Measurements from ENCODE around the gene IL36B. TPM values are rescaled to one million over a fixed set of nuclear protein-coding genes. Genes with fewer than 3 reads are reported as not detected.

Gene IL36B
- total RNA-seq, 2 donors from 2014 or later: not detected

GRCh38 chr2:113073325-113073834, 20.7 kb upstream of the IL36B start:
- Histone ChIP-seq H3K4me1 (no peaks in the 10 kb centered on the region), H3K27me3 (no peaks in the 10 kb centered on the region), H3K27ac (no peak overlapping the region), H3K36me3 (no peaks in the 10 kb centered on the region), H3K9me3 (no peaks in the 10 kb centered on the region), H3K4me3 (no peak overlapping the region)
- DNase-seq (ENCODE audit: low spot score): no peak
- no peak for TF ChIP-seq CTCF (IDR thresholded peaks at IDR 0.05)

- DNase-seq (ENCODE audit: low spot score): no peak
- Histone ChIP-seq H3K36me3 (no peaks in the 10 kb centered on the region), H3K27ac (no peak overlapping the region), H3K9me3 (no peaks in the 10 kb centered on the region), H3K4me1 (no peaks in the 10 kb centered on the region), H3K27me3 (no peaks in the 10 kb centered on the region), H3K4me3 (no peak overlapping the region)
- no peak for TF ChIP-seq CTCF (IDR thresholded peaks at IDR 0.05)
Observed at GRCh38 chr2:113072584-113072983, 19.9 kb upstream of the IL36B start.

GRCh38 chr2:113070606-113070975, 17.9 kb upstream of the IL36B start:
- TF ChIP-seq CTCF (IDR thresholded peaks at IDR 0.05): no peak
- DNase-seq (ENCODE audit: low spot score): no peak
- H3K4me1 ChIP-seq: no peaks in the 10 kb centered on the region

GRCh38 chr2:113069676-113070605, 17.3 kb upstream of the IL36B start:
- no peak overlapping the region for H3K4me3 ChIP-seq
- peak; percentile 32 for DNase-seq (ENCODE audit: low spot score)
- no peaks in the 10 kb centered on the region for H3K36me3 ChIP-seq
- H3K27me3 ChIP-seq: no peaks in the 10 kb centered on the region
- TF ChIP-seq CTCF (IDR thresholded peaks at IDR 0.05): no peak
- H3K4me1 ChIP-seq: no peaks in the 10 kb centered on the region
- H3K27ac ChIP-seq: no peak overlapping the region
- no peaks in the 10 kb centered on the region for H3K9me3 ChIP-seq

More at GRCh38 chr2:113070606-113070975, 17.9 kb upstream of the IL36B start:
- H3K27me3 ChIP-seq: no peaks in the 10 kb centered on the region
- H3K27ac ChIP-seq: no peak overlapping the region
- H3K9me3 ChIP-seq: no peaks in the 10 kb centered on the region
- H3K36me3 ChIP-seq: no peaks in the 10 kb centered on the region
- H3K4me3 ChIP-seq: no peak overlapping the region

GRCh38 chr2:113068706-113069485, 16.2 kb upstream of the IL36B start:
- Histone ChIP-seq H3K4me1 (no peaks in the 10 kb centered on the region), H3K27ac (no peak overlapping the region), H3K27me3 (no peaks in the 10 kb centered on the region), H3K36me3 (no peaks in the 10 kb centered on the region), H3K9me3 (no peaks in the 10 kb centered on the region), H3K4me3 (no peak overlapping the region)
- no peak for TF ChIP-seq CTCF (IDR thresholded peaks at IDR 0.05)
- no peak for DNase-seq (ENCODE audit: low spot score)

All from right atrium auricular region (tissue), 2 donors.